Stimulated activated CD4-positive, alpha-beta T cell treated with anti-CD3 and anti-CD28 coated beads, Interleukin-4, amount 100 ng/mL, for 4 hours (primary cell): ENCODE results near the gene NRGN.

Source experiments
- DNase-seq, 2 experiments: peaks; one replicate each; pipeline ENCODE4 v3.0.0-alpha.2; 2020

NRGN gene

GRCh38 chr11:124742555-124742954 is 2.8 kb downstream of the NRGN start:
- DNase-seq, result no peak

- DNase-seq, result no peak
Observed at GRCh38 chr11:124743050-124743449, 3.3 kb downstream of the NRGN start.

DNA sequence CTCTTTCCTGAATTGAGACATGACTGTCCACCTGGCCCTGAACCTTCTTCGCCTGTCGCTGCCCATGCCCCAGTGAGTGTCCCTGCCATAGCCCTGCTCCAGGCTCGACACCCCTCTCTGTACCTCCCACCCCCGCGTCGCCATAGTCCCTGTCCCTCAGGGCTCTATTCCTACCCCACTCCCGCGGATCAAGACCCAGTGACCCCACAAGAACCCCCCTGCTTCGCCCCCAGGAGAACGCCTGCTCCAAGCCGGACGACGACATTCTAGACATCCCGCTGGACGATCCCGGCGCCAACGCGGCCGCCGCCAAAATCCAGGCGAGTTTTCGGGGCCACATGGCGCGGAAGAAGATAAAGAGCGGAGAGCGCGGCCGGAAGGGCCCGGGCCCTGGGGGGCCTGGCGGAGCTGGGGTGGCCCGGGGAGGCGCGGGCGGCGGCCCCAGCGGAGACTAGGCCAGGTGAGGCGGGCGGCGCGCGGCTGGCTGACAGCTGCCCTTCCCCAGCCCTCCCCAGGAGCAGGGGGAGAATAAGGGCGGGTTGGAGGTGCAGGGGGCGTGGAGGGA is 5.6 kb downstream of the NRGN start:
- no peak for DNase-seq

DNA sequence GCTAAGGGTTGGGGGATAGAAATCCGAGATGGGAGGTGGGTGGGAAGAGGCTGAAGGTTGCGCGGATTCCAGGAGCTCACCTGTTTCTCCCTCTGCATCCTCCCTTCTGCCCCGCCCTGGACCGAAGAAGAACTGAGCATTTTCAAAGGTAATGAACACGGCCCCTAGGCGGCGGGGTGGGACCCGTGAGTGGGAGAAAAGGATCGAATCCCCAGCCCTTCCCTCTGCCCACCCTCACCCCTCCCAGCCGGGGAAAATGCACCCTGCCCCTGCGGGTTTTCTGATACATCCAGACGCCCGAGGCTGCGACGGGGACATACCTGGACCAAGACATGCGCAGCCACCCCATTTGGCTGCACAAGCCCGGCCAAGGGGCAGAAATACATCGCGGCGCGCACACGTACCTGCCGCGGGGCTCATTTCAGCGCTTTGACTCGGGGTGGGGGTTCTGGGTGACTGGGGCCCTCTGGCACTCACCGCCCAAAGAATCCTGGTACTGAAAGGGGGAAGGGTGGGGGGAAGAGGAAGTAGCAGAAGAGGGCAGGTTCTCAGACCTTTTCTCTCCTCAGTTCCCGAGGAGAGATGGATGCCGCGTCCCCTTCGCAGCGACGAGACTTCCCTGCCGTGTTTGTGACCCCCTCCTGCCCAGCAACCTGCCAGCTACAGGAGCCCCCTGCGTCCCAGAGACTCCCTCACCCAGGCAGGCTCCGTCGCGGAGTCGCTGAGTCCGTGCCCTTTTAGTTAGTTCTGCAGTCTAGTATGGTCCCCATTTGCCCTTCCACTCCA is 6.3 kb downstream of the NRGN start:
- DNase-seq, result peak; percentile 10 to 27

DNA sequence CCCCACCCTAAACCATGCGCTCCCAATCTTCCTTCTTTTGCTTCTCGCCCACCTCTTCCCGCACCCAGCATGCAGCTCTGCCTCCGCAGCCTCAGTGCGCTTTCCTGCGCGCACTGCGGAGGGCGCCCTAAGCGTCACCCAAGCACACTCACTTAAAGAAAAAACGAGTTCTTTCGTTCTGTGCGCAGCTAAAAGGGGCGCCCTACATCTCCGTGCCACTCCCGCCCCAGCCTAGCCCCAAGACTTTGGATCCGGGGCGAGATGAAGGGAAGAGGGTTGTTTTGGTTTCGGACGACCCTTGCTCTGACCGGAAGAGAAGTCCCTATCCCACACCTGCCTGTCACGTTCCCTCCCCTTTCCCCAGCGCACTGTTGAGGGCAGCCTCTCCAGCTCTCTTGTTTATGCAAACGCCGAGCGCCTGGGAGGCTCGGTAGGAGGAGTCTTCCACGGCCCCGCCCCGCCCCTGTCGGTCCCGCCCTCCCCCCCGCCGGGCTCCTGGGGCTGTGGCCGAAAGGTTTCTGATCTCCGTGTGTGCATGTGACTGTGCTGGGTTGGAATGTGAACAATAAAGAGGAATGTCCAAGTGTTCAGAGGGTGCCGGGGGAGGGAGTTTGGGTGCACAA is 7.0 kb downstream of the NRGN start:
- peak; percentile 72 to 74 for DNase-seq

- no peak for DNase-seq
Observed at GRCh38 chr11:124747406-124748099, 7.8 kb downstream of the NRGN start.

- no peak for DNase-seq
Observed at GRCh38 chr11:124748100-124748418, 8.3 kb downstream of the NRGN start.

GRCh38 chr11:124748481-124749343 is 9.0 kb downstream of the NRGN start:
- no peak for DNase-seq

- no peak for DNase-seq
Observed at GRCh38 chr11:124749912-124750311, 10.2 kb downstream of the NRGN start.

DNA sequence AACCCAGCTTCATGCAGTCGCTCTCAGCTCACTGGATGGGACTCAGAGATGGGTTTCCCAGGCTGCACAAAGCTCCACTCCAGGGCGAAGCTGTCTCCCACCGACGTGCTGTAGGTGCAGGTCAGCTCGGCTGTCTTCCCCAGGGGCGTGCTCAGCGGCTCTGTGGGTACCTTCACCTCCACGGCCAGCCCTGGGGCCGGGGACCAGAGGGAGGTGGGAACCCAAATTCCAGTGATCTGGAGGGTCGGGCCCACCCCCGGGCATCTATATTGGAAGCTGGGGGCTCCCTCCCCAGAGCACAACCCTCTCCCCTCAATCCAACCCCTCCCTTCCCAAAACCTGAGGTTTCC is 11.6 kb downstream of the NRGN start:
- DNase-seq, result no peak

- no peak for DNase-seq
Observed at GRCh38 chr11:124751741-124752470, 12.2 kb downstream of the NRGN start, which contains the start of gene VSIG2. VSIG2 (minus strand) TSS chr11:124752255; CDS start chr11:124752137, 118 bp downstream.

DNA sequence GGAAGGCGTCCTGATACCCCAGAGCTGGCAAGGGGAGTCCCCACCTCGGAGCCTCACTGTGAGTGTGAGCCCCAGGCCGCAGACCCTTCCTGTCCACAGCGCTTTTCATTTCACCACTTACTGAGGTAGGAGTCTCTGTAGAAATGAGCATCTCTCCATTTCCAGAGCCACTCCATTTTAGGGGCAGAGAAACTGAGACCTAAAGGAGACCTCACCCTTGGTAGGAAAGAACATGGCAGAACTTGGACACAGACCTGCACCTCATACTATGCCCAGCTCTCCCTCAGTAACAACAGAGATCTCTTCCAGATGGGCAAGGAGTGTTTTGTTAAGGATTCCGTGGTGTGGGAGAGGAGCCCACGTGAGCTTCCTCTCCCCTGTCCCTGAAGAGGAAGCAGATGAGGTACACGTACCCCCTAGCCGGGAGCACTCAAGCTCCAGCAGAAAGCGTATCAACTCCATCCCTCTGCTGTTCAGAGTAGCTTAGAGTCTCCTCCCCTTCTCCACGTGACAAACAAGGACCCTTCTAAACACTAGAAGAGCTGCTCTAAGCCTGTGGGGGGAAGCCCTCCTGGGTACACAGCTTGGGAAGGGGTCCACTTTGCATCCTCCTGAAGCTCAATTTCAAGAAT is 12.8 kb downstream of the NRGN start:
- no peak for DNase-seq

DNA sequence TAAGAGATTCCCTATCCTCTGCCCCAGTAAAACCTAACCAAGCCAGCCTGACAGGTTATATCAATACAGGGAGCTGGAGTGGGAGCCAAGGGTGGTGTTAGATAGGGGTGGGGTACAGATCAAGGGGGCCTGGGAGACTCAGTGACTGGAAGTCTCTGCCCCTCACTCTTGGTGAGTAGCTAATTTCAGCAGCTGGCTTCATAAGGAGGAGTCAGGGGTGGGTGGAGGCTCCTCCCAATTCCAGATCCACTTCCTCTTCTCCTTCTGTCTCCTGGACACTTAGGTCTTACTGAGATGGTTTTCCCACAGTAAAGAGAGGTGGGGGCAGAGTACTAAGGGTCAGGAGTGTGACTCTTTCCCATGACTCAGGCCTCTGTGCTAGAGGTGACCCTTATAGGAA is 13.5 kb downstream of the NRGN start:
- DNase-seq, result no peak

- no peak for DNase-seq
Observed at GRCh38 chr11:124753624-124754023, 13.9 kb downstream of the NRGN start.

- DNase-seq, result no peak
Observed at GRCh38 chr11:124754309-124754708, 14.6 kb downstream of the NRGN start.

DNA sequence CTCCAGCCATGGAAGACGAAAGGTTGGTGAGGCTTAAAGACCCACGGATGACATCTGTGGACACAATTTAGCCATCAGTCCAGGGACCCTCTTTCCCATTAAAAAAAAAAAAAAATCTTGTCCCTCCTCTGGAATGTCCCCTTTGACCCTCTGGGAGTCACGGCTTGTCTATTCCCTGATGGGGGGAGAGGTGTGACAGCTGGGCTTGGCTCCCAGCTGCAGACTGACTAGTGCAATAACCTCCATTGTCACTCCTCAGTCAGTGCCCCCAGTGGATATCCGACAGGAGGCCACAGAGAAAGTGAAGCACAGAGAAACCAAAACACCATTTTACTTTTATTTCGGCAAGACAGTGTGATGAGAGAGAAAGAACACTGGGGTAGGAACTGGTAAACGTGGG is 15.0 kb downstream of the NRGN start:
- DNase-seq, result no peak

DNA sequence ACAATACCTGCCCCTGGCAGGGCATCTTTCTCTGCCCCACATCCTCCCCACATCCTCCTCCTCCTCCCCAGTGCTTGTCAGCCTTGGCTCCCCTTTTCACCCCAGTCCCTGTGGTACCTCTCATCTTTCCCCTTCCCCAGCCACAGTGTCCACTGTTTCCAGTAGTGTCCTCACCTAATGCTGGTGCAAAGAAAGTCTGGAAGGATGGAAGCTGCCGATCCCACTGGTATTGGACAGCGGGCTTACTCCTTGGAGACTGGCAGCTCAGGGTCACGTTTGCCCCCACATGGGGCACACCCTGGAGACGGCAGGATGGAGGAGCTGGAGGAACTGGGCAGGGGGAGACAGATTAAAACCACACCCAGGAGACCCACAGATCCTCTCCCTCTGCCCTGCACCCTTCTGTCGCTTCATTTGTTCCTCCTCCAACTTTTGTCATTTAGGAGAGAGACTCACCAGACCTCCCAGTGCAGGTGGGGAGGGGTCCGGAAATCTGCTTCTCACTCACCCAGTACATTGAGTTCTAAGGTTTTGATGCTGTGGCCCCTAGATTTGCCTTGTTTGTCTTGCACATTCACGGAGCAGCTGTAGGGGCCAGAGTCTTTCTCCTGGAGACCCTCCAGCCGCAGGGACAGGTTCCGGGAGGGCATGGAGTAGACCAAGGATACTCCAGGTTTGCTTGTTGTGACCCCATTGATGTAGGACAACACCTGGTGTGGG is 16.5 kb downstream of the NRGN start:
- DNase-seq, result no peak

- no peak for DNase-seq
Observed at GRCh38 chr11:124756753-124757227, 17.0 kb downstream of the NRGN start.

- no peak for DNase-seq
Observed at GRCh38 chr11:124757320-124757719, 17.6 kb downstream of the NRGN start.

- peak; percentile 55 to 62 for DNase-seq
Observed at GRCh38 chr11:124758355-124759265, 18.9 kb downstream of the NRGN start.
